AG20443 (cell line): ENCODE data around the gene RPL35.
"Not testable (repeated sequence)": the region's sequence is repeated elsewhere in the genome, so short reads cannot be mapped to it uniquely, and the experiment has no call there.

ENCODE experiments used
- DNase-seq: peaks from one replicate; pipeline ENCODE4 v3.0.0; 2012; ENCODE audit warnings: low spot score, mixed read lengths

Gene RPL35

DNA sequence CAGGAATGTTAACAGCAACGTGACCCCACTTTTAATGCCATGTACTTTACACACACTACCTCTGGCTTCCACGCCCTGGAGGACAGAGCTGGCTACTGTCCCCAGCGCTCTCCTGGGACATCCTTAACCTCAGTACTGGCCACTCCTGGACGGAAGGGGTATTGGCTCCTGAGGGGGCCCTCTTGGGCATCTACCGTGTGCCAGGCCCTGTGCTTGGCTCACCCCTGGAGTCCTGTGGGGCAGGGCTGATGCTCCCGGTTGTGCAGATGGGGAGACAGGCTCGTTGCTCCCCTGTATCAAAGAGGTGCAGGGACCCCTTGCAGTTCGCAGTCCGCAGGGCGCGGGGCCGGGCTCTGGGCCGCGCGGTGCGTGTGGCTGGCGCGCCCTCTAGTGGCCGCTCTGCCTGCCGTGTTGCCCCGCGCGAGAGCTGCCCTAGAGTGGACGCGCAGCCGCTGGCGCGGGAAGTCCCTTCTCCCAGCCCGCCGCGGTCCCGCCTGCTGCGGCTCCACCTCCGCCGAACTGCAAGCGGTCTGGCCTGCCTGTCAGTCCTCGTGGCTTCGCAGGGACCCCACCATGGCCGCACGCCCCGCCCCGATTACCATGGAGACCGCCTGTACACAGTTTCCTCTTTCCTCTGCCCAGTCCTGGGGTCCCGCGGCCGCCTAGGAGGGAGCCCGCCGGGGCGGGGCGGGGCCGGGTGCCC, 8.8 kb downstream of the RPL35 start, which contains the start of gene WDR38:
Gene WDR38 (plus strand): TSS at position 632 of the 703 bp plus-strand sequence. CDS start 72 bp downstream, outside the sequence.
- peak; percentile 89 for DNase-seq

DNA sequence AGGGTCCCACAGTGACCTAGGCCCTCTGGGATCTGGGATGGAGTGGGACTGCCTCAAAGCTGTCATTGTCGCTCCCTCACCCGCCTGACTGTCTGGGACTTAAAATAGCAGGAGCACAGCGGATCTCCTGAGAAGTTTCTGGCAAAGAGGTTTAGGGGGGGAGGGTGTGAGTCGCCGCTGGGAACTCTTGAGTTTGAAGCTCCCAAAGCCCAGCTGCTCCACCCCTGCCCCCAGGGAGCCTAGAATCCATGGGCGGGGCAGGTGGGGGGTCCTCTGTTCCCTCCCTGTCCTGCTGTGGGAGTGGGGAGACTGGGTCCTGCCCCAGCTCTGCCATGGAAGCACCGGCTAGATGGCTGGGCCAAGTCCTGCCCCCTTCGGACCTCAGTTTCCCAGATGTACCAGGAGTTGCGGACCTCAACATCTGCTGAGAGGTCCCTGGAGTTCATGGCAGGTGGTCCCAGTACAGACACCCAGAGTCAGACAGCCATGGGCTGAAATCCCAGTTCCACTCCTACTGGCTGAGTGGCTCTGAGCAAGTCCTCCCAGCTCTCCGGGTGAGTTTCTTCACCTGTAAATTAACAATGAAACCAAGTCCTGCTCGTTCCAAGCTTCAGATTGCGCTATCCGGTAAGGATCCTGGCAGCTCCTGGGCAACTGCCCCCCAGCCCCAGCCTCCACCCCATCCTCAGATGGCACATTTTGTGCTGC, 9.5 kb downstream of the RPL35 start:
- DNase-seq: no peak

DNA sequence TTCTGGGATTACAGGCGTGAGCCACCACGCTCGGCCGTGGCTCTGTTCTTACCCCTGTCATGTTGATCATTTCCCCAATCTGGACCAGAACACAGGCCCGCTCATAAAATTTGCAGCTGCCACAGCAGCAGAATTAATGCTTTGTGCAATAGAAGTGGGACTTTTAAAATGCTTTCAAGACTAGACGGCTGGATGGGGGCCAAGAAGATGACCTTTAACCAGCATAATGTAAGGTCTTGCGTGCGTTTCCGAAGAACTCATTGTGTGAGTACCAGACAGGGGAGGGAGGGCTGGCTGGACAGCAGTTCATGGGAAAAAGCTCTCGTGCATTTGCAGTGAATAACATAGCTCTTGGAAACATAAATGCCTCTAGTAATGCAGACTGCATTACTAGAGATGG, 12.0 kb downstream of the RPL35 start:
- DNase-seq: peak; percentile 69

DNA sequence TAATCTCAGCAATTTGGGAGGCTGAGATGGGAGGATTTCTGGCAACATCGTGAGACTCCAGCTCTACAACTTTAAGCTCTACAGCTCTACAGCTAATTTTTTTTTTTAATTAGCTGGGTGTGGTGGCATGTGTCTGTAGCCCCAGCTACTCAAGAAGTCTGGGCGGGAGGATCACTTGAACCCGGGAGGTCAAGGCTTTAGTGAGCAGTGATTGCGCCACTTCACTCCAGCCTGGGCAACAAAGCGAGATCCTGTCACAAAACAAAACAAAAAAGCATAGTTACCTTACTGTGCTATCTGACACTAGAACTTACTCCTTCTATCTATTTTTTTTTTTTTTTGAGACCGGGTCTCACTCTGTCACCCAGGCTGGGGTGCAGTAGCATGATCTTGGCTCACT, 14.8 kb downstream of the RPL35 start:
- no peak for DNase-seq

DNA sequence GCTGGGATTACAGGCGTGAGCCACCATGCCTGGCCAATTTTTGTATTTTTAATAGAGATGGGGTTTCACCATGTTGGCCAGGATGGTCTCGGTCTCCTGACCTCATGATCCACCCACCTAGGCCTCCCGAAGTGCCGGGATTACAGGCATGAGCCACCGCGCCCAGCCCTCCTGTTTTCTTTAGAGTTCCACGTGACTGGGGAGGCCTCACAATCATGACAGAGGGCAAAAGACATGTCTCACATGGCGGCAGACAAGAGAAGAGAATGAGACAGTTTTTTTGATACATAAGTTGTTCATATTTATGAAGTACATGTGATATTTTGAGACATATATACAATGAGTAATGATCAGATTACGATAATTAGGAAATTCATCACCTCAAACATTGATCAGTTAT, 15.3 kb downstream of the RPL35 start:
- not testable (repeated sequence) for DNase-seq

DNA sequence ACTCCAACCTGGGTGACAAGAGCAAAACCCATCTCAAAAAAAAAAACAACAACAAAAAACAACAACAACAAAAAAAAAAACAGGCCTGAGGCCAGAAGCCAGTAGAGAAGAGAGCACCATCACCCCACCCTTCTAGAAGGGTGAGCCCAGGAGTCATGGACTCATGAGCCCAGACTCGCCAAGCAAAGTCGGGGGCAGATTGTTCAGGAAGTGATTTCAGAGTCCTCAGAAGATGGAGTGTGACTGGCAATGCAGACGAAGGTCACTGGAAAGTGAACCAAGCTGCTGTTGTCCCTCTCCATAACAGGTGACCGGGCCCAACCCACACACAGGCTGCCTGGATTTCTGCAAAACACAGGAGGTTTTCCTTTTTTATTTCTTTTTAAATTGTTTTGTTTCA, 17.5 kb downstream of the RPL35 start:
- DNase-seq: no peak

DNA sequence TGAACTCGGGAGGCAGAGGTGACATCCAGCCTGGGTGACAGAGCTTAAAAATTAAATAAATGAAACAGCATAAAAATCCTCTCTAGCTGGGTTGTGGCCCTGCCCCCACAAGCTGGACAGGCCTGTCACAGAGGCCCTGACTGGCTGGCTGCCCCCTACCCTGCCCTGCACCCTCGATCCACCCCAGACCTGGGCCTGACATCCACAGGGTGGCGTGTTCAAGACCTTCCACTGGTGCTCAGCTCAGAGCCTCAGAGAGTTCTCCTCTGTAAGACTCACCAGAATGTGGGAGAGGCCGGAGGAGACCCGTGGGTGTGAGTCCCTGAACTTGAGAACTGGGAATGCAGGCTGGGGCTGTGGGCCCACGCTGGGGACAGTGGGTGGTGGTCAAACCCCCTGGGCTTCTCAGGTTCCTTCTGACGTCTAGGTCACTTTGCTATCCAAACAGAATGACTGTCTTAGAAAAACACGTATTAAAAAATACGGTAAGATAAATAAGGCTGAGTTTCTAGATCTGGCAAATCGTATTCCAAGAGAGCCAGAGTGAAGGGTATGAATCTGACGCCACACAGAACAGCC, 18.2 kb downstream of the RPL35 start:
- no peak for DNase-seq

DNA sequence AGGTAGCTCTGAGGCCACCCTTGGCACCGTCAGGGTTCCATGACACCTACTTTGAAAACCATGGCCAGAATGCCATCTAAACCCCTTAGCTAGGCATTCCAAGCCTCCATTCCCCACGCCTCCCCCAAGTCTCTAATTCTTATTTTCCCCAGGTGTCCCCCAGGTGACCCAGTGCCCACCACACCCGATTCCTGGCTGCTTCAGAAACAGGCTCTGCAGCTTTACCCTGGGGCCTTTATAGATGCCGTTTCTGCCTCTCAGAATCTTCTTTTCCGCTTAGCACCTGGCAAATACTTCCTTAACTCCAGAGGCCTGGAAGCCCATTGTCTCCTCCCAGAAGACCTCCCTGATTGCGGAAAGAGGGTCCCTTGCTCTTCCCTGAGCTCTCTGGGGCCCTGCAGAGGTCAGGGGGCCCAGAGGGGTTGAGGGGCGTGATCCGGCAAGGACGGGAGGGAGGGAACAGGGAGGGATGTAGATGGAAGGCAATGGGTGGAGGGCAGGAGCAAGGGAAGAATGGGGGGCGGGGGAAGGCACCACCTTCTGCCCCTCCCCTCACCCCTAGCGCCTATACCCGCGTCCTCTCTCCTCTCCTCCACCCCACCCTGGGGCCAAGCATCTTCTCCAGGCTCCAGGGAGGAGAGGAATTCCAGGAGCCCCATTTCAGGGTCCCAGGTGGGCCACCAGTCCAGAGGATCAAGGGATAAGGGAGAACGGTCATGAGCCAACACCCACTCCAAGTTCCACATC, 20.5 kb downstream of the RPL35 start:
- no peak for DNase-seq

DNA sequence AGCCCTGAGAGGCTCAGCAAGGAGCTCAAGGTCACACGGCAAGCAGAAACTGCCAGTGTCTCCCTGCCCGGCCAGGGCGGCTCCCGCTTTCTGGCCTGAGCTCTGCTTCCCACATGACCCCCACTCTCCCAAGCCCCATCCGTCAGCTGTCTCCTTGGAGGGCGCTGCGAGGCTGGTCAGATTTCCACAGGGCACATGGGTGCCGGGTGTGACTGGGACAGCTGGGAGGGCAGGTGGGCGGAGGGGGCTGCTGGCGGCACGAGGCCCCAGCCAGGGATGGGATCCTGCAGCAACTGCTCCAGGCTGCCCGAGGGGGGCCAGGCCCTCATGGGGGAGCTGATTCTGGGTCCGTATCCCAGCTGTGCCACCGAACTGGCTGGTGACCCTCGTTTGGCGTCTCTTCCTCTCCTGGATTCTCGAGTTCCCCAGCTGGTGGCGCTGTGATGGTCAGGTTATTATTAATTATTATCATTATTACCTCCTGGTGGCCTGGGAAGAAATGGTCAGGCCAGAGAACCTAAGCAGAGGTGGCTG, 21.4 kb downstream of the RPL35 start:
- DNase-seq: no peak

DNA sequence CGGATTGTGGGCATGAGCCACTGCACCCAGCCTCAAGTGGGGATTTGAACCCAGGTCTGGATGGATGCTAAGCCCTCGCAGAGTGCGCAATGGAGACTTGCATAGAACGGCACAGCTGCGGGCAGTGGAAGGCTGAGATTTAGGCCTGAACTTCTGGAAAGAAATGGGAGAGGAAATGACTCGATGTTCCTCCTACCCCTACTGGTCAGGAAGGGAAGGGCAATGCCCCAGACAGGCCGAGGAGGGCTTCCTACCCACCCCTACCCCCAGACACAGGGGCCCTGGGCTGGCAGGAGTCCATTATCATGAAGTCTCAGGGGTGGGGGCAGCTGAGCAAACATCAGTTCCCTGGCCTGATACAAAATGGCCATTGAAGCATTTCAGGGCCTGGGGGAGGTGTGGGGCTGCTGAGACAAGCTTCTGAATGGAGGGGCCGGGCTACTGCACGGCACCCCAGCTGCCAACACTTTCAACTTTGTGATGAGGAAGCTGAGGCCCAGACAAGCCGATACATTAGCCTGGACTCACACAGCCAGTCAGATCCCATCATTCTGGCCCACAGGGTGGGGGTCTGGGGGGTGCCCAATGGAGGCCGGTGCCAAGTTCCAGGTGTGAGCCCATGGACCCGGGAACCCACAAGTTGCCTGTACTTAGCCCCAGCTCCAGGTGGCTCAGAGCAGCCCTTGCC, 22.0 kb downstream of the RPL35 start:
- DNase-seq: peak; percentile 55

DNA sequence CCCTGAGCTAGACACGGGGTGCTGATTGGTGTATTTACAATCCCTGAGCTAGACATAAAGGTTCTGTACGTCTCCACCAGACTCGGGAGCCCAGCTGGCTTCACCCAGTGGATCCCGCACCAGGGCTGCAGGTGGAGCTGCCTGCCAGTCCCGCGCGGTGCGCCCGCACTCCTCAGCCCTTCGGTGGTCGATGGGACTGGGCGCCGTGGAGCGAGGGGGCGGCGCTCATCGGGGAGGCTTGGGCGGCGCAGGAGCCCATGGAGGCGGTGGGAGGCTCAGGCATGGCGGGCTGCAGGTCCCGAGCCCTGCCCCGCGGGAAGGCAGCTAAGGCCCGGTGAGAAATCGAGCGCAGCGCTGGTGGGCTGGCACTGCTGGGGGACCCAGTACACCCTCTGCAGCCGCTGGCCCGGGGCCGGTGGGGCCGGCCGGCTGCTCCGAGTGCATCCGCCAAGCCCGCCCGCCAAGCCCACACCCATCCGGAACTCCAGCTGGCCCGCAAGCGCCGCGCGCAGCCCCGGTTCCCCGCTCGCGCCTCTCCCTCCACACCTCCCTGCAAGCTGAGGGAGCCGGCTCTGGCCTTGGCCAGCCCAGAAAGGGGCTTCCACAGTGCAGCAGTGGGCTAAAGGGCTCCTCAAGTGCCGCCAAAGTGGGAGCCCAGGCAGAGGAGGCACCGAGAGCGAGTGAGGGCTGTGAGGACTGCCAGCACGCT, 23.0 kb downstream of the RPL35 start:
- DNase-seq: not testable (repeated sequence)

DNA sequence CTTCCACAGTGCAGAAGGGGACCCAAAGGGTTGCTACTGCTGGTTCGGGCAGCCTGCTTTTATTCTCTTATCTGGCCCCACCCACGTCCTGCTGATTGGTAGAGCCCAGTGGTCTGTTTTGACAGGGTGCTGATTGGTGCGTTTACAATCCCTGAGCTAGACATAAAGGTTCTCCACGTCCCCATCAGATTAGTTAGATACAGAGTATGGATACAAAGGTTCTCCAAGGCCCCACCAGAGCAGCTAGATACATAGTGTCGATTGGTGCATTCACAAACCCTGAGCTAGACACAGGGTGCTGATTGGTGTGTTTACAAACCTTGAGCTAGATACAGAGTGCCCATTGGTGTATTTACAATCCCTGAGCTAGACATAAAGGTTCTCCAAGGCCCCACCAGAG, 23.6 kb downstream of the RPL35 start:
- not testable (repeated sequence) for DNase-seq

DNA sequence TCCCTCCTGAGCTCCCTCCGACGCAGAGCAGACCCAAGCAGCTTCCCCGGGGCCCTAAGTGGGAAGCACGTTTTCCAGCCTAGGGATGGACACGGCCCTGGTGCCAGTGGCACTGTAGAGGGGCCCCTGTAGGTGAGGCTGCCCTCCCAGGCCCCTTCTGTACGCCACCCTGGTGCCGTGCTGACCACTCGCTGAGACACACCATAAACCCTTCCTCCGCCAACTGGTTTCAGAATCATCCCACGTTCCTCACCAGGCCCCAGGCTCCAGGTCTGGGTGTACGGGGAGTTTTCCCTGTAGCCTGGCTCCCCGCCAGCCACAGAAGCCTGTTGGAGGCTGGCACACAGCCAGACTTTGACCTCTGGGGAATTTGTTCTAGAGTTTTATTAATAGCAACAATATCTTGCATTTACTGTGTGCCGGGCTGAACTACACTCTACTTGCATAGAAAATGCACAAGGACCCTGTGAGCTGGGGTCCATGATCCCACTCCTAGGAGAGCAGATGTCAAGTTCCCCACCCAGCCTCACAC, 26.7 kb downstream of the RPL35 start:
- DNase-seq: no peak

DNA sequence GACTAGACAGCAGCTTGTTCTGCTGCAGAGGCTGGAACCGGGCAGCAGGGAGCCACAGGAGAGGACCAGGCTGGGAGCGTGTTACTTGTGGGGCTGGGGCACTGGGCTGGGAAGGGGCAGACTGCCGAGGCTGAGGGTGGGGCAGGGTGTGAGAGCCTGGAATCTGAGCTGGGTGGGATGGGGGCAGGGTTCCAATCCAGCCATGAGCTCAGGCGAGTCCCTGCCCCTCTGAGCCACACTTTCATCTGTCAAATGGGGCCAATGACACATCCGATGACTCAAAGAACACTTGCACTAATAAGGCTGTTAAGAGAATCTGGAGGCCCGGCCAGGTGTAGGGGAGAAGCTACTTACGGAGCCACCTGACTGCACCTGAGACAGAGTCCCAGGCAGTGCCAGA, 27.2 kb downstream of the RPL35 start:
- peak; percentile 59 for DNase-seq

DNA sequence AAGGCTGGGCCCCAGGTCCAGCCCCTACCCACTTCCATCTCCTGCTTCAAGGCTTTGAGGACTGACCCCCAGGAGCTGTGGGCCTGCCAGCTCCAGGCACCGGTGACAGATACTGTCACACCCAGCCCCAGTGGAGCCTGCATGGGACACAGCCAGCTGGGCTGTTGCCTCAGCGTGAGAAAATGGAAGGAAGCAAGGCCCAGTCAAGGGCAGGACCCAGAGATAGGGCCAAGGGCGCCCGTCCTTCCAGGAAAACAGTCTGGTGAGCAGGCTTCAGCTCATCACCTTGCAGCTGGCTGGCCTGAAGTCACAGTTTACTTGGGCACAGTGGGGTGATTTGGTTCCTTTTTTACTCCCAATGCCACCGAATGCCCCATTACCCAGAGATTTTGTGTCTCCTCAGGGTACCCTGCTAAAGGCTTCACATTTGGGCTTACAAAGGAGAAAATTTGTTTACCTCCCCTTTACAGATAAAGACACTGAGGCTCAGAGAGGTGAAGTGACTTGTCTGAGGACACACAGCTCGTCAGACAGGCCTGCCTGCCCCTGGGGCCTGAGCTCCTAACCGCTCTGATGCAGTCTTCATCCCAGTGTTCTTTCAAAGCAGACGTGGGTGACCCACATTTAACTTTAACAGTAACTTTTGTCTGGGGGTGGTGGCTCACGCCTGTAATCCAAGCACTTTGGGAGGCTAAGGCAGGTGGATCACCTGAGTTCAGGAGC, 30.0 kb downstream of the RPL35 start:
- DNase-seq: no peak

DNA sequence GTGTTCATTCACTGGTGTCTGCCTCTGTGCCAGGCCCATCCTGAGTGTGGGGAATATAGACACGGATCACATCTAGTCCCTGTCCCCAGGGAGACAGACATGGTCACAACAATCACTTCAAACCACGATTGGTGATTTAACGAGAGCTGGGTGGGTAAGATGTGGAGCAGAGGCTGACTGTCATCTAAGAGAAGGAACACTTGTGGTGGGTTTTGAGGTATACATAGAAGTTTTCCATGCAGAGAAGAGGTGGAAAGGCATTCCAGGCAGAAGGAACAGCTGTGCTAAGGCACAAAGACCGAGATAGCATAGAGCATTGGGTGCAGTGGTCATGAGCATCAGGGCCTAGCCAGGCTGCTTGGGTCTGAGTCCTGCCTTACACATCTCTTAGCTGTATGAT, 31.2 kb downstream of the RPL35 start:
- DNase-seq: no peak

DNA sequence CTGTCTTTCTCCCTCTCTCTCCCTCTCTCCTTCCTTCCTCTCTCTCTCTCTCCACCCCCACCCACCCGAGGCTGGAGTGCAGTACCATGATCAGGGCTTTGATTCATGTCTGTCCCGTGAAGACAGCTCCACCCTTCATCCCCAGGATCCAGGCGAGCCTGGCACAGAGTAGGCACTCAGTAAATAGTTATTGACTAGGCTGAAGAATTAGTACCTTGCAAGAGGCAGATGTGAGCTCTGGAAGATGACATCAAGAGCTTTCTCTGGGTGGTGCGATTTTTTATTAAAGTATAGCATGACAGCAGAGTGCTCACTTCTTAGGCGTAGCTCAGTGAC, 32.5 kb downstream of the RPL35 start:
- no peak for DNase-seq

DNA sequence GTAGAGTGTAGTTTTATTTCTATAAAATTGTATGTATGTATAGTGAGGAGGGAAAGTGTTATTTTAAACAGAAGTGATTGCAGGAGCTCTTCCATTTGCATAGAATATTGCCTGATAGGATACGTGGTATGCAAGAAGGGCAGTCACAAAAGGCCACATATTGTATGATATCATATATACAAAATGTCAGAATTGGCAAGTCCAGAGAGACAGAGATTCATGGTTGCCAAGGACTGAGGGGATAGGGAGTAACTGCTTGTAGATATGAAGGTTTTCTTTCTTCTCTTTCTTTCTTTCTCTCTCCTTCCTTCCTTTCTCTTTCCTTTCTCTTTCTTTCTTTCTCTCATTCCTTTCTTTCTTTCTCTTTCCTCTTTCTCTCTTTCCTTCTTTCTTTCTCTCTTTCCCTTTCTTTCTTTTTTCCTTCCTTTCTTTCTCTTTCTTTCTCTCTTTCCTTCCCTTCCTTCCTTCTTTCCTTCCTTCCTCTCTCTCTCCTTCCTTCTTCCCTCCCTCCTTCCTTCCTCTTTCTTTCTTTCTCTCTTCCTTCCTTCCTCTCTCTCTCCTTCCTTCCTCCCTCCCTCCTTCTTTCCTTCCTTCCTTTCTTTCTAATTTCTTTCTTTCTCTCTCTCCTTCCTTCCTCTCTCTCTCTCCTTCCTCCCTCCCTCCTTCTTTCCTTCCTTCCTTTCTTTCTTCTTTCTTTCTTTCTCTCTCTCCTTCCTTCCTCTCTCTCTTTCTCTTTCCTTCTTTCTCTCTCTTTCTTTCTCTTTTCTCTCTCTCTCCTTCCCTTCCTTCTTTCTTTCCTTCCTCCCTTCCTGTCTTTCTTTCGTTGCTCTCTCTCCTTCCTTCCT, 33.0 kb downstream of the RPL35 start:
- DNase-seq: no peak
